HG02970 (cell line): ENCODE data around the gene LRRC7.

Experiments
- ATAC-seq: cut with Tn5 transposase; IDR thresholded peaks from one replicate; pipeline ENCODE4 v1.9.1; 2021; ENCODE audit warnings: mild to moderate bottlenecking, moderate library complexity, moderate number of reproducible peaks; ENCODE audit not compliant: unreplicated experiment, low FRiP score

LRRC7 gene

DNA sequence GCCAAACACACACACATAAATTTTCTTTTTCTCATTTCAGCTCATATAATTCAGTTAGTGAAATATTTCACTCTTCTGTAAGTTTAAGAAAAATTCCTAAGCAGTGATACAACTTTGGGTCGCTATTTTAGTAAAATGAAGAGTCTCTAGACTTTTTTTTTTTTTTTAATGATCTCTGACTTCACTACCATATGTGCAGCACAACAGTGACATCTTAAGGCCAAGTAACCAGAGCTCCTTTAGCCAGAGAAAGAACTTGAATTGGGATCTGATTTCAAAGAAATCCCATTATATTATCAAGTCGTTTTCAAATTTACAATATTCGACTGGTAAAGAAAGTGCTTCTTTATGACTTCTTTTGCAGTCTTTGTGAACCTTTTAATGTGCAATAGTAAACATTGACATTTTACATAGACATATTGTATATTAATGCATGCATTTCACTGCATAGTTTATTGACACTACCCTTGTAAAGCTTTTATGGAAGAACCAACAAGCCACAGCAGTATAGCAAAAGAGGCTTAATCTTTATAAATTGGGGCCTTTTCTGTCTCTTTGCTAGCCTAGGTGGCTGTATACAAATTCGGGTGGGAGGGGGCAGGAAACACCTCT, 575.4 kb downstream of the LRRC7 start:
- ATAC-seq: no peak

DNA sequence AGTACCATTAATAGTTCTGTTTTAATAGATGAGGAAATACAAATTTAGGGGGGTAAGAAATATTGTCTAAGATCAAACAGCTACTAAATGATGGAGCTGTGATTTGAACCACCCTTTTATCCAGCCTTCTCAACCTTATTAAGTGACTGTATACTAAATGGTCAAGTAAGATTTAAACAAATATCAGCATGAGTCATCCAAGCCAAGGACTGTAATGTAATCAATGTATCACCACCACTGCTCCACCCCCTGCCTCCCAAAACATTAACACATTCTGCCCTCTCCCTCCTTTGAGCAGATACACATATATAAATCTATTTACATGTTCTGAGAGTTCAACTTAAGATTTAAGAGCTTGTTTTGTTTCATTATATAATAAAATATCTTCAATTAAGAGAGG, 578.8 kb downstream of the LRRC7 start:
- ATAC-seq: no peak

DNA sequence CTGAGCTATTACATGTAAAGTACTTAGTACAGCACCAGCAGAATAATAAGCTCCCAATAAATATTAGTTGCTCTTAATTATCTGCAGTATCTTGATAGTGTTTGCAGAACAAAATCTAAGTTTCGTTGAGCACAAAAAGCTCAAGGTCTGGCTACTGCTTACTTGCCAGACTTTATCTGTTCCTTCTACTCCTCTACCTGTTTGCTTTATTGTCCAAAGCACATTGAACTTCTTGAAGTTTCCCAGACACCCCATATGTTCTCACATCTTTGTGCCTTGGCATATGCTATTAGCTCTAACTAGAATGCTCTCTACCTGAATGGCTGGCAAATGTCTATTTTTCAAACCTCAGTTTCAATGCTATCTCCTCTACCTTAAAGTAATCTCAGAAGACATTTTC, 582.7 kb downstream of the LRRC7 start:
- ATAC-seq: no peak

DNA sequence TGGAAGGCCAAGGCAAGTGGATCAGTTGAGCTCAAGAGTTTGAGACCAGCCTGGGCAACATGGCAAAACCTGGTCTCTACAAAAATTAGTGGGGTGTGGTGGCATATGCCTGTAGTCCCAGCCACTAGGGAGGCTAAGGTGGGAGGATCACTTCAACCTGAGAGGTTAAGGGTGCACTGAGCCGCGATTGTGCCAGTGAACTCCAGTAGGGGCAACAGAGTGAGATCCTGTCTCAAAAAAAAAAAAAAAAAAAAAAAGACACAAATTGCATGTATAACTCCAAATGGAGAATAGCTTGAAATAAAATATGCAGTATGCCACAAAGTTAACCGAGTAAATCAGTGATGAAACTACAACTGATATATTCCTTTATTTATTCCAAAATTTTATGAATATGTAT, 586.0 kb downstream of the LRRC7 start:
- ATAC-seq: no peak

DNA sequence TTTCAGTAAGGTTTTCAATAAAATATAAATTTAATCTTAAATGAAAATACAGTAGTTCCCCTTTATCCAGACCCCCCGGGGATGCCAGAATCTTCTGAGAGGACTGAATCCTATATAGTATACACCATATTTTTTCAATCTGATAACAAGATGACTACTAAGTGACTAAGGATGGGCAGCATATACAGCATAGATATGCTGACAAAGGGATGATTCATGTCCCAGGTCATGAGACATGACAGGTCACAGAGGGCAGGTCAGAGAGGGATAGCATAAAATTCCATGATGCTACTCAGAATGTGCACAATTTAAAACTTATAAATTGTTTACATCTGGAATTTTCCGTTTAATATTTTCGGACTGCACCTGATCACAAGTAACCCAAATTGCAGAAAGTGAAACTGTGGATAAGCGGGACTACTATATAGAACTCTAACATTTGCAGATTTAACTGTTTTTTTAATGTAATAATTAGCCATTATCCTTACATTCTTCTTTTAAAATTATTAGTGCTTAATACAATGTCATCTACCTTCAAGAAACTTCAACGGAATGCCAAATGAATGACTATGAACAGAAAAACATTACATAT, 588.9 kb downstream of the LRRC7 start:
- ATAC-seq: no peak

DNA sequence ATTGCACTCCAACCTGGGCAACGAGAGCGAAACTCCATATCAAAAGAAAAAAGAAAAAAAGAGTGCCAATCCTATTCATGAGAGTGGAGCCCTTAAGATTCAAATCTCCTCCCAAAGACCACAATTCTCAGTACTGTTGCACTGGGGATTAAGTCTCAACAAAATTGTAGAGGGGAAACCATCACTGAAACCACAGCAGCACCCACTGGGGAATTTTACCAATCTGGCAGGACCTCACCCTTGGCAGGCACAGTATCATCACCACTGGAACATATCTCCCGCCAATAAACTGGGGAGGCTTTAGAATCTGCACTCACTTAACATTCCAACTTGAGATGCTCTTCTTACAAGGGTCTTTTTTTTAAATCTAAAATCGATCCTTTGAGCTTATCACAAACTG, 596.6 kb downstream of the LRRC7 start:
- ATAC-seq: no peak

DNA sequence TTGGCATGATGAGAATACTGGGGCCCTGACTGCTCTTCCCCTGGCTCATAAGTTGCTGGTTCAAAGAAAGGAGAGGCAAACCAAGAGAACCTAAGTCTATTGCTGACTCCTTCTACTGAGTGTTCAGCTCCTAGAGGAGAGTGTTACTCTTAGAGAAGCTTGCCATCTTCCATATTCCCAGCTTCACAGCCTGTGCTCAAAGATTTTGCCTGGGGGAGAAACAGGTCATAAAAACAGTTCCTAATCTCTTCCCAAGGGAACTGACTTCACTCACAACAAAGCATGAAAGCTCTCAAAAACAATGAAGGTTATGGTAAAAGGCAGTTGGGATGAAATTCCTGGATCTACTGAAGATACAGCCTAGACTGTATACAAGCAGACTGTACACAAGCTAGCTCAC, 600.6 kb downstream of the LRRC7 start:
- no peak for ATAC-seq

DNA sequence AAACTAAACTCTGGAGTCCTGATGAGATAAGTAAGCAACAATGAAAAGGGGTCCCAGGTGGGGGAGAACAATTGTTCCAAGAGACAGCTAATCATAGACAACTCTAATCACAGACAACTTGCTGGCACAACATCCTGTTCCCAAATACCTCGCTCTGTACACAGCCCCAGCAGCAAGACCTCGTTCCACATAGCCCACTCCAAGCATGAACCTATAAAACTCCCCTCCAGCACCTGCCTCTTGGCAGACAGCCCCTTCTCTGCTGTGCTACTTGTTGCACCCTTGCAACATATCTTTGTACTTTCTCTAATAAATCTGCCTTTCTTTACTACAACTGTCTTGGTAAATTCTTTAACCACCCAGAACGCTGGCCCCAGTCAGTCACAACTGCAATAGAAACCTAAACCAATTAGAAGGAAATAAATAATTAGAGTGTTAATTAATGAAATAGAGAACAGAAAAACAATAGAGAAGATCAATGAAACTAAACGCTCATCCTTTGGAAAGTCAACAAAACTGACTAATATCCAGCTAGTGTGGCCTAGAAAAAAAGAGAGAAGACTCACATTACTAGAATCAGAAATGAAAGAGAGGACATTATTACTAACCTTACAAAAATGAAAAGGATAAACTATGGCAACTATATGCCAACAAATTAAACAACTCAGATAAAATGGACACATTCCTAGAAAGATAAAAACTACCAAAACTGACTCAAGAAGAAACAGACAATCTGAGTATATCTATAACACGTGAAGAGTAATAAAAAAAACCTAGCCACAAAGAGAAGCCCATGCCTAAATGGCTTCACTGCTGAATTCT, 601.5 kb downstream of the LRRC7 start:
- no peak for ATAC-seq

DNA sequence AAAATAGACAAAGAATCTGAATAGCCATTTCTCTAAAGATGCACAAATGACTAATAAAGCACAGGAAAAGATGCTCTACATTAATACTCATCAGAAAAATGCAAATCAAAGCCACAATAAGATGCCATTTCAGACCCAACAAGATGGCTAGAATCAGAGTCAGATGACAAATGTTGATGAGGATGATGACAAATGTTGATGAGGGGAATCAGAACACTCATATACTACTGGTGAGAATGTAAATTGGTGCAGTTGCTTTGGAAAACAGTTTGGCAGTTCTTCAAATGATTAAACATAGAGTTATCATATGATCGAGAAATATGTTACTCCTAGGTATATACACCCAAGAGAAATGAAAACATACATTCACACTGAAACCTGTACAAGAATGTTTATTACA, 603.8 kb downstream of the LRRC7 start:
- no peak for ATAC-seq
